ENCODE measurements around the gene PES1.
"Not testable (repeated sequence)": the region's sequence is repeated elsewhere in the genome, so short reads cannot be mapped to it uniquely, and the experiment has no call there.

Gene PES1

GRCh38 chr22:30607939-30608338 lies 16.2 kb upstream of the PES1 start:
- FAIRE-seq: no peak

DNA sequence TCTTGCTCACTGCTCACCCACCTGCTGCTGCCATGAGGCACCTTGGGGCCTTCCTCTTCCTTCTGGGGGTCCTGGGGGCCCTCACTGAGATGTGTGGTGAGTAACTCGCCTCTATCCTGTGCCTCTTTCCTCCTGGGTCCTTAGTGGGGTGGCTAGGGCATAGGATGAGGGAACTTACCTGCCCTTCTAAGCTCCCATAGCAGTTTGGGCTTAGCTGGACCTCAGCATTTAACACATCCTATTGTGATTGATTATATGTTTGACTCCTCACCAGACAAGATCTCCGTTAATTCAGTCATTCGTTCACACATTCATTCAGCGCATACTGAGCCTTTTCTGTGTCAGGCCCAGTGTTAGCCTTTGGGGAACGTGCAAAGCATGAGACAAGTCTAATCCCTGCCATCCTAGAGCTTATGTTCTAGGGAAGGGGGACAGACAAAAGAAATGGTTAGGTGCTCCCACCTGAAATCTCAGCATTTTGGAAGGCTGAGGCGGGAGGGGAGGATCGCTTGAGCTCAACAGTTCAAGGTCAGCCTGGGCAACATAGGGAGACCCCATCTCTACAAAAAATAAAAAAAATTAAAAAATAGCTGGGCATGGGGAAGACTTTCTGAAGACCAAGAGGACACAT lies 15.7 kb upstream of the PES1 start:
- FAIRE-seq: no peak

- FAIRE-seq: no peak
Observed at GRCh38 chr22:30606455-30607299, 15.0 kb upstream of the PES1 start, which contains the start of gene TCN2. Gene TCN2 (plus strand): TSS chr22:30607174. CDS start chr22:30607332, 158 bp downstream.

DNA sequence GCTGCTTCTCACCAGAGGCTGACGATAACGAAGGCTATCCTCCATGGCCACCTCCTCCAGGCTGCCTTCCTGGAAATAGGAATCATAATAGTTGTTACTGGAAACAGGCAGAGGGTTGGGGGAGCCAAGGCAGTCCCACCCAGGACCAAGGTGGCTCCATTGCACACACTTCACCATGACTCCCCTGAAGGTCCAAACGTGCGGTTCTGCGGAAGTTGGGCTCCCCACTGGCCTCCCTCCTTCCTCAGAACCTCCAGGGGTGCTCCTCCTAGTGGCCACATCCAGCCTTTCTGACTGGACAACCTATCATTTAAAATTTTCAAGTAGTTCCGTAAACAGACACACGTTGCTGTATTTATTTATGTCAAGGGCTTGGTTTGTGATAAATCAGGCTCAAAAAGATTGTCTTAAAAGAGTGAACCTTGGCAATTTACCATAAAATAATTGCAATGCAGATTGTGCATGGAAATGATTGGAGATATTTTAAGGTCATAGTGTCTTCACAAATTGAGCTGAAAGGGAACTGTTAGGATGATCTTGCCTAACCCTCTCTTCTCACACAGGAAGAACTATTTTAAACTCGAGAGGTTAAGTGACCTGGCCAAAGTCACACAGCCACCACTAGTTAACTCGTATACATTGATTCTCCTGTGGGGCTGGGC lies 13.9 kb upstream of the PES1 start:
- no peak for FAIRE-seq

DNA sequence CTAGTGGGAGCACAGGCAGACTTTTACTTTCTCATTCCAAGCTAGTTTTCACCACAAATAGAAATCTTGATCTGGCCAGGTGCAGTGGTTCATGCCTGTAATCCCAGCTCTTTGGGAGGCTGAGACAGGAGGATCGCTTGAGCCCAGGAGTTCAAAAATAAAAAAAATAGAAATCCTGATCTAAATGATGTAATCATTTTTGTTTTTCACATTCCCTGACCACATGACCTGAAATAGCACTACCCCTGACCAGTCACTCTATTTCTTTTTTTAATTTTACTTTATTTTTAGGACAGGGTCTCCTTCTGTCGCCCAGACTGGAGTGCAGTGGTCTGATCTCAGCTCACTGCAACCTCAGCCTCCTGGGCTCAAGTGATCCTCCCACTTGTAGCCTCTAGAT lies 13.0 kb upstream of the PES1 start:
- FAIRE-seq: no peak

- FAIRE-seq: no peak
Observed at GRCh38 chr22:30603801-30604200, 12.1 kb upstream of the PES1 start.

GRCh38 chr22:30602049-30602448 lies 10.3 kb upstream of the PES1 start:
- no peak for FAIRE-seq

GRCh38 chr22:30601464-30601863 lies 9.8 kb upstream of the PES1 start:
- no peak for FAIRE-seq

GRCh38 chr22:30600921-30601320 lies 9.2 kb upstream of the PES1 start:
- no peak for FAIRE-seq

GRCh38 chr22:30598986-30599385 lies 7.3 kb upstream of the PES1 start:
- FAIRE-seq: no peak

DNA sequence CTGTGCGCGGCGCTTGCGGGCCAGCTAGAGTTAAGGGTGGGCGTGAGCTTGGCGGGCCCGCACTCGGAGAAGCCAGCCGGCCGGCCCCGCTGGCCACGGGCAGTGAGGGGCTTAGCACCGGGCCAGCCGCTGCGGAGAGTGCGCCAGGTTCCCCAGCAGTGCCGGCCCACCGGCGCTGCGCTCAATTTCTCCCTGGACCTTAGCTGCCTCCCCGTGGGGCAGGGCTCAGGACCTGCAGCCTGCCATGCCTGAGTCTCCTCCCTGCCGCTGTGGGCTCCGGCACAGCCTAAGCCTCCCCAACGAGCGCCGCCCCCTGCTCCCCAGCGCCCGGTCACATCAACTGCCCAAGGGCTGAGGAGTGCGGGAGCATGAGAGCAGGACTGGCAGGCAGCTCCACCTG lies 5.2 kb upstream of the PES1 start:
- FAIRE-seq: no peak

DNA sequence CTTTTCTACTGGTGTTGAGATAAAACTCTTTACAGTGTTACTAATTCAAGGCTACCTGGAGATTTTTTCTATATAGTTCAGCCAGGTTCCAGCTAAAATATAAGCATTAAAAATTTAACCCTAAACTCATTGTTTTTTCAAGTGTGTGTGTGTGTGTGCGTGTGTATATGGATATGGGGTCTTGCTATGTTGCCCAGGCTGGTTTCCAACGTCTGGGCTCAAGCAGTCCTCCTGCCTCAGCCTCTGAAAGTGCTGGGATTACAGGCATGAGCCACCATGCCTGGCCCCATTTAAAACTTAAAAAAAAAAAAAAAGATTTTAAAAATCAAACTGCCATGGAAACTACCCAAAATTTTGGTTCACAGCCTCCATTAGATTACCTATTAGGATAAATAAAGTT lies 4.5 kb upstream of the PES1 start:
- FAIRE-seq: no peak

- not testable (repeated sequence) for FAIRE-seq
Observed at GRCh38 chr22:30592360-30592713, 627 bp upstream of the PES1 start.

GRCh38 chr22:30591191-30591587 lies 521 bp downstream of the PES1 start:
- no peak for FAIRE-seq

DNA sequence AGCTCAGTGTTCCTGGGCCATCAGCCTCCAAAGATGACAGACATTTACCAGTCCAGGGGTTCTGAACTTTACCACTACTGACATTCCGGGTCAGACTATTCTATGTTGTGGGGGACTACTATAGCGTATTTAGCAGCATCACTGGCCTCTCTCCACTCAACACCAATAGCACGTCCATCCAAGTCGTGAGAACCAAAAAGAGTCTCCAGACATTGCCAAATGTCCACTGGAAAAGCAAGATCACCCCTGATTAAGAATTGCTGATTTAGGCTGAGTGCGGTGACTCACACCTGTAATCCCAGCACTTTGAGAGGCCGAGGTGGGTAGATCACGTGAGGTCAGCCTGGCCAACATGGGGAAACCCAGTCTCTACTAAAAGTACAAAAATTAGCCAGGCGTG lies 5.3 kb downstream of the PES1 start:
- no peak for FAIRE-seq

DNA sequence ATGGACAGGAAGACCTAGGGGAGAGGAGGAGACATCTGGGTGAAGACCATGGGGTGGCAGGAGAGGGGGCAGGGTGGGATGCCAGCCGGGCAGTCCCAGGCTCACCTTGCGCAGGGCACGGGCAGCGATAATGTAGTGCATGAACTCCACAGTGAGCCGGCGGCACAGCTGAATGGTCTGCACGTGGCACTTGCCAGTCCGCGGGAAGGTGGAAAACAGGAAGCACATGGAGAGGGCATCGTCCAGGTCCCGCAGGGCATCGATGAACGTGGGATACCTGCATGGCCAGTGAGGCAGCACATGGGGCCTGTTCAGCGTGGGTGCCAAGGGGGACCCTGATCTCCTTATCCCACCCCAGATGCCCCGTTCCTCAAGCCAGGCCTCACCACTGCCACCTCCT lies 7.3 kb downstream of the PES1 start:
- FAIRE-seq: no peak

- no peak for FAIRE-seq
Observed at GRCh38 chr22:30582788-30583545, 8.7 kb downstream of the PES1 start.

DNA sequence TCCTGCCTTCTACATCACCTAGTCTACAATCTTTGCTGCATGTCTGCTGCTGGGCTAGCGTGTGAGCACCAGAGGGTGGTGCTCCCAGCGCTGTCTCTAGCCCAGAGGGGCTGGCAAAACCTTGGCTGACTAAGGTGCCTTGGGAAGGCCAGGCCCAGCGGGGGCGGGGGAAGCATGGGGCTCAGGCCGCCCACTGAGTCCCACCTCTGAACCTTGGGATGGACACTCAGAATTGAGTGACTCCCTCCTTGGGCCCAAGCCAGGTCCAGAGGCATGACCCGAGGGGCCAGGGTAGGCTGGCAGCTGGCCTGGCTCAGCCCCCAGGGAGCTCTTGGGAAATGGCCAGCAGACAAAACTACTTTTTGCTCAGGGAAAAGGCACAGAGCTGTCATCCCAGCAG lies 9.7 kb downstream of the PES1 start:
- FAIRE-seq: no peak

GRCh38 chr22:30580896-30581295 lies 10.8 kb downstream of the PES1 start:
- no peak for FAIRE-seq

- no peak for FAIRE-seq
Observed at GRCh38 chr22:30578481-30578880, 13.2 kb downstream of the PES1 start.

DNA sequence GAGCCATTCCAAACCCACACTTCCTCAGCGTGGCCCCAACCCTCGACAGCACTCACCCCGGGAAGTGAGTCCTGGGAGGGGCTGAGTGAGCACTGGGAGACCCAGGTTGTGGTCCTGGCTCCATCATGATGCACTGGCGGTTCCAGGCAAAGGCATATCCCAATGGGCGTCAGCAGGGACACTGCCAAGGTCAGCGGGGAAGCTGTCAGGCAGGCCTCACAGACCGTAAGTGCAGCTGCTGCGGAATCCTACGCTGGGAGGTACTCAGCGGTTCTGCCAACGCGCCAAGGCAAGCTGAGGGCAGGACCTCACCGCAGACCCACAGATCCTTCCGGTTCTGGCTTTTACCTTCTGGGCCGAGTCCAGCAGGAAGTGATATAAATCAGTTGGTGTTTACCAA lies 15.9 kb downstream of the PES1 start:
- FAIRE-seq: no peak

DNA sequence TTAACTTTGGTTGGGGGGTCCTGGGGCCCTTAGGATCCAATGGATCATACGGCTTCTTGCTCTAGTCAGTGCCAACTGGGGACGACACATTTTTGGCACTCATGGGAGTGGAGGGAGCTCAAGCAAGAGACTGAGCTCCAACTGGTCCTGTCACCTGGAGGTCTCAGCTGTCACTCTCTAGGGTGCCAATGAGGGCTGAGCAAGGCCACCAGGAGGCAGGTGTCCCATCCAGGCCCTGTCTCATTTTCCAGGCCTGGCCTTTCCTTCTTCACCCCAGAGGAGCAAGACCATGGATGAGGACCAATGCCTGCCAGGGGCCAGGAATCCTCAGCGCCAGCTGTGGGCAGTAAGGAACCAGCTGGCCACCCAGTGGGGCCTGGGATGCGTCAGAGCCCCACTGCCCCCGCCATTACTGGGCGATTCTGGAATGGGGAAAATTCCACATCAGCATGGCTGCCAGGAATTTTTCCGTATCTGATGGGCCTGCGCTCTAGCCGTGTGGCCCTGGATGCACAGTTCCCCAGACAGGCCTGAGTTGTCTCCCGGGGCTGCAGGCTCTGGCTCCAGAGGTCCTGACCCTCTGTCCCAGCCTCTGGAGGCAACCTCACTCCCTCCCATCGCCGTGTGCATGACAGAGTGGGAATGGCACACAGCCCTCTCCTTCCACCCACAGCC lies 16.6 kb downstream of the PES1 start:
- FAIRE-seq: no peak
